Measurements from ENCODE around the gene NEUROG3. TPM values are rescaled to one million over a fixed set of nuclear protein-coding genes. Genes with fewer than 3 reads are reported as not detected.

The NEUROG3 gene
- total and polyA plus RNA-seq, 2 of the 13 experiments (the other 11 are each of a cell fraction or from before 2014, with no cell fraction given): not detected

DNA sequence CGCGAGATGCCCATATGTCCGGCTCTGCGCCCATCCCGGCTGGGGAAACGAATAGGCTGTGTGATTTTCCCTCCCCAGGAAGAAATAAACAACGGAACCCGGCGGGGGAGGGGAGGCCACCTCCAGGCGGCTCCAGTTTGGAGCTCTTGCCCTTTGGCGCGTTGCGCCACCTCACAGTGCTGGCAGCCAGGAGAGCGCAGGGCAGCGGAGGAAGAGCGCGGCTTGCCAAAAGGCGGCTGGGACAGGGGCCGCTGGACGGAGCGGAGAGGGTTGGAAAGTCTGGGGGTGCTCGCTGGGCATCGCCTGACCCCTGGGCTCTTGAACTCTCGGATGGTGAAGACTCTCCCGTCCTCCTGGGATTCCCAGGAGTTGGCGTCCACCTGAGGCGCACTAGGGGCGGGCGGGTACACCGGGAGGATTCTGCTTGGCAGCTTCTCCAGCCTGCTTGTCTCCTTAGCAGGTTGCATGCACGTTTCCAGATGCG, 5.3 kb upstream of the NEUROG3 start:
- POLR2A ChIA-PET: no interaction called here
- 28% methylated on average over 11 of the region's 32 CpGs for whole genome bisulfite sequencing (ENCODE audit: low lambda C conversion rate)
- DNase-seq (ENCODE audit: low spot score) (no peak), ATAC-seq (no peak), FAIRE-seq (no peak)
- Histone ChIP-seq H3K36me3 (replicated peaks in 1 of 2; ENCODE audit: control insufficient read depth in 1 of 2, insufficient read depth in 2 of 2, low read length in 2 of 2) (no peaks in the 10 kb centered on the region), H3K27ac (ENCODE audit: extremely low read length, insufficient read depth, low read length) (no peak overlapping the region), H3K4me3 (replicated peaks in 1 of 3; ENCODE audit: insufficient read depth in 1 of 3, low read depth in 2 of 3, low read length in 3 of 3) (no peak overlapping the region), H4K20me1 (ENCODE audit: insufficient read depth, low read length) (no peaks in the 10 kb centered on the region), H3K4me2 (ENCODE audit: low read depth, low read length) (no peak overlapping the region), H3K9ac (ENCODE audit: insufficient read depth, low read depth, low read length) (no peak overlapping the region), H3K9me3 (ENCODE audit: low read length) (no peaks in the 10 kb centered on the region), H3K27me3 (ENCODE audit: control insufficient read depth in 1 of 2, insufficient read depth in 2 of 2, low read length in 2 of 2) (peaks cover 0 to 34% of the 10 kb centered on the region in 2 experiments; a peak in 2 of 5 replicates), H3K79me2 (ENCODE audit: insufficient read depth, low read length) (no peaks in the 10 kb centered on the region), H3K4me1 (ENCODE audit: insufficient read depth, low read length) (no peaks in the 10 kb centered on the region), H2AFZ (ENCODE audit: low read length) (no peak overlapping the region)
- in situ Hi-C loops (cut with HindIII; ENCODE audit: extremely low pct_ligation_motif_present, low pct_unique_long_range_greater_than_20kb): no loop called here
- CTCF ChIA-PET (ENCODE audit: low intra/inter-chr PET ratio, low total read pairs): no interaction called here
- no TSS peak for BruUV-seq (replicated peaks)
- intact Hi-C loops (cut with micrococcal nuclease; ENCODE audit: unreplicated experiment): no loop called here
- TF ChIP-seq, protein P1, sequence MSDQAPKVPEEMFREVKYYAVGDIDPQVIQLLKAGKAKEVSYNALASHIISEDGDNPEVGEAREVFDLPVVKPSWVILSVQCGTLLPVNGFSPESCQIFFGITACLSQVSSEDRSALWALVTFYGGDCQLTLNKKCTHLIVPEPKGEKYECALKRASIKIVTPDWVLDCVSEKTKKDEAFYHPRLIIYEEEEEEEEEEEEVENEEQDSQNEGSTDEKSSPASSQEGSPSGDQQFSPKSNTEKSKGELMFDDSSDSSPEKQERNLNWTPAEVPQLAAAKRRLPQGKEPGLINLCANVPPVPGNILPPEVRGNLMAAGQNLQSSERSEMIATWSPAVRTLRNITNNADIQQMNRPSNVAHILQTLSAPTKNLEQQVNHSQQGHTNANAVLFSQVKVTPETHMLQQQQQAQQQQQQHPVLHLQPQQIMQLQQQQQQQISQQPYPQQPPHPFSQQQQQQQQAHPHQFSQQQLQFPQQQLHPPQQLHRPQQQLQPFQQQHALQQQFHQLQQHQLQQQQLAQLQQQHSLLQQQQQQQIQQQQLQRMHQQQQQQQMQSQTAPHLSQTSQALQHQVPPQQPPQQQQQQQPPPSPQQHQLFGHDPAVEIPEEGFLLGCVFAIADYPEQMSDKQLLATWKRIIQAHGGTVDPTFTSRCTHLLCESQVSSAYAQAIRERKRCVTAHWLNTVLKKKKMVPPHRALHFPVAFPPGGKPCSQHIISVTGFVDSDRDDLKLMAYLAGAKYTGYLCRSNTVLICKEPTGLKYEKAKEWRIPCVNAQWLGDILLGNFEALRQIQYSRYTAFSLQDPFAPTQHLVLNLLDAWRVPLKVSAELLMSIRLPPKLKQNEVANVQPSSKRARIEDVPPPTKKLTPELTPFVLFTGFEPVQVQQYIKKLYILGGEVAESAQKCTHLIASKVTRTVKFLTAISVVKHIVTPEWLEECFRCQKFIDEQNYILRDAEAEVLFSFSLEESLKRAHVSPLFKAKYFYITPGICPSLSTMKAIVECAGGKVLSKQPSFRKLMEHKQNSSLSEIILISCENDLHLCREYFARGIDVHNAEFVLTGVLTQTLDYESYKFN (CRISPR knock-in tag; conservative IDR thresholded peaks at IDR 0.05): no peak
- TF ChIP-seq, protein P2, sequence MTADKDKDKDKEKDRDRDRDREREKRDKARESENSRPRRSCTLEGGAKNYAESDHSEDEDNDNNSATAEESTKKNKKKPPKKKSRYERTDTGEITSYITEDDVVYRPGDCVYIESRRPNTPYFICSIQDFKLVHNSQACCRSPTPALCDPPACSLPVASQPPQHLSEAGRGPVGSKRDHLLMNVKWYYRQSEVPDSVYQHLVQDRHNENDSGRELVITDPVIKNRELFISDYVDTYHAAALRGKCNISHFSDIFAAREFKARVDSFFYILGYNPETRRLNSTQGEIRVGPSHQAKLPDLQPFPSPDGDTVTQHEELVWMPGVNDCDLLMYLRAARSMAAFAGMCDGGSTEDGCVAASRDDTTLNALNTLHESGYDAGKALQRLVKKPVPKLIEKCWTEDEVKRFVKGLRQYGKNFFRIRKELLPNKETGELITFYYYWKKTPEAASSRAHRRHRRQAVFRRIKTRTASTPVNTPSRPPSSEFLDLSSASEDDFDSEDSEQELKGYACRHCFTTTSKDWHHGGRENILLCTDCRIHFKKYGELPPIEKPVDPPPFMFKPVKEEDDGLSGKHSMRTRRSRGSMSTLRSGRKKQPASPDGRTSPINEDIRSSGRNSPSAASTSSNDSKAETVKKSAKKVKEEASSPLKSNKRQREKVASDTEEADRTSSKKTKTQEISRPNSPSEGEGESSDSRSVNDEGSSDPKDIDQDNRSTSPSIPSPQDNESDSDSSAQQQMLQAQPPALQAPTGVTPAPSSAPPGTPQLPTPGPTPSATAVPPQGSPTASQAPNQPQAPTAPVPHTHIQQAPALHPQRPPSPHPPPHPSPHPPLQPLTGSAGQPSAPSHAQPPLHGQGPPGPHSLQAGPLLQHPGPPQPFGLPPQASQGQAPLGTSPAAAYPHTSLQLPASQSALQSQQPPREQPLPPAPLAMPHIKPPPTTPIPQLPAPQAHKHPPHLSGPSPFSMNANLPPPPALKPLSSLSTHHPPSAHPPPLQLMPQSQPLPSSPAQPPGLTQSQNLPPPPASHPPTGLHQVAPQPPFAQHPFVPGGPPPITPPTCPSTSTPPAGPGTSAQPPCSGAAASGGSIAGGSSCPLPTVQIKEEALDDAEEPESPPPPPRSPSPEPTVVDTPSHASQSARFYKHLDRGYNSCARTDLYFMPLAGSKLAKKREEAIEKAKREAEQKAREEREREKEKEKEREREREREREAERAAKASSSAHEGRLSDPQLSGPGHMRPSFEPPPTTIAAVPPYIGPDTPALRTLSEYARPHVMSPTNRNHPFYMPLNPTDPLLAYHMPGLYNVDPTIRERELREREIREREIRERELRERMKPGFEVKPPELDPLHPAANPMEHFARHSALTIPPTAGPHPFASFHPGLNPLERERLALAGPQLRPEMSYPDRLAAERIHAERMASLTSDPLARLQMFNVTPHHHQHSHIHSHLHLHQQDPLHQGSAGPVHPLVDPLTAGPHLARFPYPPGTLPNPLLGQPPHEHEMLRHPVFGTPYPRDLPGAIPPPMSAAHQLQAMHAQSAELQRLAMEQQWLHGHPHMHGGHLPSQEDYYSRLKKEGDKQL (CRISPR knock-in tag; IDR thresholded peaks at IDR 0.05; ENCODE audit: low read depth): no peak
- TF ChIP-seq ZNF567 (CRISPR knock-in tag; IDR thresholded peaks at IDR 0.05; ENCODE audit: borderline replicate concordance): no peak
- TF ChIP-seq JARID2 (CRISPR knock-in tag; IDR thresholded peaks at IDR 0.05; ENCODE audit: insufficient replicate concordance): no peak
- no peak for TF ChIP-seq ZNF326 (CRISPR knock-in tag; IDR thresholded peaks at IDR 0.05; ENCODE audit: borderline replicate concordance)
- no peak for TF ChIP-seq ZNF17 (CRISPR knock-in tag; IDR thresholded peaks at IDR 0.05)
- TF ChIP-seq, protein P3, sequence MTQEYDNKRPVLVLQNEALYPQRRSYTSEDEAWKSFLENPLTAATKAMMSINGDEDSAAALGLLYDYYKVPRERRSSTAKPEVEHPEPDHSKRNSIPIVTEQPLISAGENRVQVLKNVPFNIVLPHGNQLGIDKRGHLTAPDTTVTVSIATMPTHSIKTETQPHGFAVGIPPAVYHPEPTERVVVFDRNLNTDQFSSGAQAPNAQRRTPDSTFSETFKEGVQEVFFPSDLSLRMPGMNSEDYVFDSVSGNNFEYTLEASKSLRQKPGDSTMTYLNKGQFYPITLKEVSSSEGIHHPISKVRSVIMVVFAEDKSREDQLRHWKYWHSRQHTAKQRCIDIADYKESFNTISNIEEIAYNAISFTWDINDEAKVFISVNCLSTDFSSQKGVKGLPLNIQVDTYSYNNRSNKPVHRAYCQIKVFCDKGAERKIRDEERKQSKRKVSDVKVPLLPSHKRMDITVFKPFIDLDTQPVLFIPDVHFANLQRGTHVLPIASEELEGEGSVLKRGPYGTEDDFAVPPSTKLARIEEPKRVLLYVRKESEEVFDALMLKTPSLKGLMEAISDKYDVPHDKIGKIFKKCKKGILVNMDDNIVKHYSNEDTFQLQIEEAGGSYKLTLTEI (CRISPR knock-in tag; conservative IDR thresholded peaks at IDR 0.05): no peak
- no peak for TF ChIP-seq SMYD3 (CRISPR knock-in tag; IDR thresholded peaks at IDR 0.05)
- no peak for TF ChIP-seq ZNF343 (CRISPR knock-in tag; IDR thresholded peaks at IDR 0.05)
- TF ChIP-seq, protein P4, sequence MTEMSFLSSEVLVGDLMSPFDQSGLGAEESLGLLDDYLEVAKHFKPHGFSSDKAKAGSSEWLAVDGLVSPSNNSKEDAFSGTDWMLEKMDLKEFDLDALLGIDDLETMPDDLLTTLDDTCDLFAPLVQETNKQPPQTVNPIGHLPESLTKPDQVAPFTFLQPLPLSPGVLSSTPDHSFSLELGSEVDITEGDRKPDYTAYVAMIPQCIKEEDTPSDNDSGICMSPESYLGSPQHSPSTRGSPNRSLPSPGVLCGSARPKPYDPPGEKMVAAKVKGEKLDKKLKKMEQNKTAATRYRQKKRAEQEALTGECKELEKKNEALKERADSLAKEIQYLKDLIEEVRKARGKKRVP (CRISPR knock-in tag; IDR thresholded peaks at IDR 0.05): no peak
